ENCODE measurements around the gene SLC30A9. TPM values are rescaled to one million over a fixed set of nuclear protein-coding genes. Genes with fewer than 3 reads are reported as not detected.

Gene SLC30A9
- total and polyA plus RNA-seq, 2 experiments from 2014 or later, result 67.3 to 74.6 TPM

DNA sequence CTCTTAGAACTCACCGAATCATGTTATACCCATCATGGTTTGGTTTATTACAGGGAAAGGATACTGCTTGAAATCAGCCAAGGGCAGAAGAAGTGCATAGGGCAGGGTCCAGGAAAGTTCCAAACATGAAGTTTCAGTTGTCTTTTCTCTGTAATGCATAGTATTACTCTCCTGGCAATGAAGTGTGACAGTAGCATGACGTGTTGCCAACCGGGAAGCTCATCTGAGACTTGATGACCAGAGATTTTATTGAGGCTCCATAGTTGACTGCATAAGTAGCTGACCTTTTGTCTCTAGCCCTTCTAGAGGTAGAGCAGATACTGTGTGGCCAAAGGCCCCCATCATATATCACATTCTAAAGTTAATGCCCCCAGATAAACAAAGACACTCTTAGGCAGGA is 90.0 kb downstream of the SLC30A9 start:
- TF ChIP-seq ZNF331 (CRISPR knock-in tag; IDR thresholded peaks at IDR 0.05; ENCODE audit: low read depth) (no peak), EZH2 (IDR thresholded peaks at IDR 0.05; ENCODE audit: low read depth, unreplicated experiment) (no peak)
- TF ChIP-seq, protein P1, sequence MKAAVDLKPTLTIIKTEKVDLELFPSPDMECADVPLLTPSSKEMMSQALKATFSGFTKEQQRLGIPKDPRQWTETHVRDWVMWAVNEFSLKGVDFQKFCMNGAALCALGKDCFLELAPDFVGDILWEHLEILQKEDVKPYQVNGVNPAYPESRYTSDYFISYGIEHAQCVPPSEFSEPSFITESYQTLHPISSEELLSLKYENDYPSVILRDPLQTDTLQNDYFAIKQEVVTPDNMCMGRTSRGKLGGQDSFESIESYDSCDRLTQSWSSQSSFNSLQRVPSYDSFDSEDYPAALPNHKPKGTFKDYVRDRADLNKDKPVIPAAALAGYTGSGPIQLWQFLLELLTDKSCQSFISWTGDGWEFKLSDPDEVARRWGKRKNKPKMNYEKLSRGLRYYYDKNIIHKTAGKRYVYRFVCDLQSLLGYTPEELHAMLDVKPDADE (IDR thresholded peaks at IDR 0.05), result no peak
- no peaks in the 10 kb centered on the region for H3K4me1 Mint-ChIP-seq
- Histone ChIP-seq H4K20me1 (replicated peaks; ENCODE audit: insufficient read depth) (no peaks in the 10 kb centered on the region), H3K9me2 (ENCODE audit: insufficient read depth) (no peaks in the 10 kb centered on the region), H3K27ac (ENCODE audit: low read depth) (no peak overlapping the region), H3K4me1 (ENCODE audit: insufficient read depth) (no peaks in the 10 kb centered on the region), H2AFZ (no peak overlapping the region), H3K36me3 (ENCODE audit: insufficient read depth) (no peaks in the 10 kb centered on the region; the same call in 1 of the 2 replicates), H3K79me2 (replicated peaks; ENCODE audit: insufficient read depth) (no peaks in the 10 kb centered on the region), H3K4me2 (no peak overlapping the region), H3K4me3 (no peak overlapping the region), H3F3A (replicated peaks; ENCODE audit: low read depth) (no peaks in the 10 kb centered on the region), H3K27me3 (ENCODE audit: insufficient read depth) (no peaks in the 10 kb centered on the region)
- peaks cover 6% of the 10 kb centered on the region; the same call in 1 of the 3 replicates for H3K36me3 Mint-ChIP-seq (ENCODE audit: low read depth)
- no peak for ATAC-seq
- no peak overlapping the region for H3K4me3 Mint-ChIP-seq
- peaks cover 3% of the 10 kb centered on the region for H3K27me3 Mint-ChIP-seq (ENCODE audit: insufficient read depth, low read depth, poor library complexity)
- H3K27ac Mint-ChIP-seq, result no peak overlapping the region
- DNase-seq (ENCODE audit: low spot score), result no peak
- H3K9me3 Mint-ChIP-seq, result no peaks in the 10 kb centered on the region

DNA sequence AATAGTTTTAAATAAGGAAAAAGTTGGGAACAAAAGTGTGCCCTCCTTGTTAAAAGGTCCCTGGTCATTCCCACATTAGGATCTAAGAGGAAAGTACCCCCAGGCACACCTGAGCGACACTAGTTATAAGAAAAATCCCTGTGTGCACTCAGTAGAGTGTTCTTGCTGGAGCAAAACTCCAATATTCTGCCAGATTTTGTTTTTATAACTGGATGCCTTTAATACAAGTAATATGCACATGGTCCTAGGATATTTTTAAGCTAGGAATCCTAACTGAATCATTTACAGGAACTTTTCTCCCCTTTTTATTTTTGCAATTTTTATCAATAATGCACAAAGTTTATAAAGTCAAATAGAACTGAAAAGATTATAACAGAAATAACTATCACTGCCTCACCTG is 93.5 kb downstream of the SLC30A9 start:
- TF ChIP-seq, protein P2, sequence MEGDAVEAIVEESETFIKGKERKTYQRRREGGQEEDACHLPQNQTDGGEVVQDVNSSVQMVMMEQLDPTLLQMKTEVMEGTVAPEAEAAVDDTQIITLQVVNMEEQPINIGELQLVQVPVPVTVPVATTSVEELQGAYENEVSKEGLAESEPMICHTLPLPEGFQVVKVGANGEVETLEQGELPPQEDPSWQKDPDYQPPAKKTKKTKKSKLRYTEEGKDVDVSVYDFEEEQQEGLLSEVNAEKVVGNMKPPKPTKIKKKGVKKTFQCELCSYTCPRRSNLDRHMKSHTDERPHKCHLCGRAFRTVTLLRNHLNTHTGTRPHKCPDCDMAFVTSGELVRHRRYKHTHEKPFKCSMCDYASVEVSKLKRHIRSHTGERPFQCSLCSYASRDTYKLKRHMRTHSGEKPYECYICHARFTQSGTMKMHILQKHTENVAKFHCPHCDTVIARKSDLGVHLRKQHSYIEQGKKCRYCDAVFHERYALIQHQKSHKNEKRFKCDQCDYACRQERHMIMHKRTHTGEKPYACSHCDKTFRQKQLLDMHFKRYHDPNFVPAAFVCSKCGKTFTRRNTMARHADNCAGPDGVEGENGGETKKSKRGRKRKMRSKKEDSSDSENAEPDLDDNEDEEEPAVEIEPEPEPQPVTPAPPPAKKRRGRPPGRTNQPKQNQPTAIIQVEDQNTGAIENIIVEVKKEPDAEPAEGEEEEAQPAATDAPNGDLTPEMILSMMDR (conservative IDR thresholded peaks at IDR 0.05; ENCODE audit: low read depth in 2 of 2), result no peak
- TF ChIP-seq CREB1 (CRISPR knock-in tag; IDR thresholded peaks at IDR 0.05; ENCODE audit: low read depth) (no peak), STAT1 (IDR thresholded peaks at IDR 0.05; ENCODE audit: unreplicated experiment) (no peak), EZH2phosphoT487 (IDR thresholded peaks at IDR 0.05; ENCODE audit: unreplicated experiment) (no peak)
- H3K4me1 ChIP-seq (ENCODE audit: insufficient read depth), result no peaks in the 10 kb centered on the region
- H3K36me3 ChIP-seq (ENCODE audit: insufficient read depth), result no peaks in the 10 kb centered on the region; the same call in 1 of the 2 replicates
- no peak overlapping the region for H3K27ac ChIP-seq (ENCODE audit: low read depth)
- H4K20me1 ChIP-seq (replicated peaks; ENCODE audit: insufficient read depth), result no peaks in the 10 kb centered on the region
- DNase-seq (ENCODE audit: low spot score) (no peak), ATAC-seq (no peak)
- H3K36me3 Mint-ChIP-seq (ENCODE audit: low read depth), result peaks cover 9% of the 10 kb centered on the region; the same call in 2 of the 3 replicates
- H3K27me3 Mint-ChIP-seq (ENCODE audit: insufficient read depth, low read depth, poor library complexity), result peaks cover 2% of the 10 kb centered on the region
- no peaks in the 10 kb centered on the region for H3K4me1 Mint-ChIP-seq
- H3K4me2 ChIP-seq, result no peak overlapping the region
- H3K4me3 ChIP-seq, result no peak overlapping the region
- H3F3A ChIP-seq (replicated peaks; ENCODE audit: low read depth), result no peaks in the 10 kb centered on the region
- H3K27ac Mint-ChIP-seq, result no peak overlapping the region
- no peak overlapping the region for H2AFZ ChIP-seq
- no peaks in the 10 kb centered on the region for H3K9me3 Mint-ChIP-seq
- H3K79me2 ChIP-seq (replicated peaks; ENCODE audit: insufficient read depth), result no peaks in the 10 kb centered on the region
- no peaks in the 10 kb centered on the region for H3K9me2 ChIP-seq (ENCODE audit: insufficient read depth)
- no peak overlapping the region for H3K4me3 Mint-ChIP-seq
- H3K27me3 ChIP-seq (ENCODE audit: insufficient read depth), result no peaks in the 10 kb centered on the region

- peaks cover 2% of the 10 kb centered on the region for H3K27me3 Mint-ChIP-seq (ENCODE audit: insufficient read depth, low read depth, poor library complexity)
- Histone ChIP-seq H3K36me3 (ENCODE audit: insufficient read depth) (no peaks in the 10 kb centered on the region), H2AFZ (no peak overlapping the region), H3F3A (replicated peaks; ENCODE audit: low read depth) (no peaks in the 10 kb centered on the region), H3K4me2 (no peak overlapping the region), H3K79me2 (replicated peaks; ENCODE audit: insufficient read depth) (no peaks in the 10 kb centered on the region), H3K4me3 (no peak overlapping the region), H3K27ac (ENCODE audit: low read depth) (no peak overlapping the region), H3K27me3 (ENCODE audit: insufficient read depth) (no peaks in the 10 kb centered on the region), H3K4me1 (ENCODE audit: insufficient read depth) (no peaks in the 10 kb centered on the region), H4K20me1 (replicated peaks; ENCODE audit: insufficient read depth) (no peaks in the 10 kb centered on the region), H3K9me2 (ENCODE audit: insufficient read depth) (no peaks in the 10 kb centered on the region)
- H3K4me1 Mint-ChIP-seq, result no peaks in the 10 kb centered on the region
- no peaks in the 10 kb centered on the region; the same call in 2 of the 3 replicates for H3K9me3 Mint-ChIP-seq
- ATAC-seq, result no peak
- no peak overlapping the region for H3K27ac Mint-ChIP-seq
- peaks cover 13% of the 10 kb centered on the region; the same call in 2 of the 3 replicates for H3K36me3 Mint-ChIP-seq (ENCODE audit: low read depth)
- DNase-seq (ENCODE audit: low spot score), result no peak
- no peak overlapping the region for H3K4me3 Mint-ChIP-seq
- no peak for TF ChIP-seq STAT1 (IDR thresholded peaks at IDR 0.05; ENCODE audit: unreplicated experiment)
- TF ChIP-seq, protein P3, sequence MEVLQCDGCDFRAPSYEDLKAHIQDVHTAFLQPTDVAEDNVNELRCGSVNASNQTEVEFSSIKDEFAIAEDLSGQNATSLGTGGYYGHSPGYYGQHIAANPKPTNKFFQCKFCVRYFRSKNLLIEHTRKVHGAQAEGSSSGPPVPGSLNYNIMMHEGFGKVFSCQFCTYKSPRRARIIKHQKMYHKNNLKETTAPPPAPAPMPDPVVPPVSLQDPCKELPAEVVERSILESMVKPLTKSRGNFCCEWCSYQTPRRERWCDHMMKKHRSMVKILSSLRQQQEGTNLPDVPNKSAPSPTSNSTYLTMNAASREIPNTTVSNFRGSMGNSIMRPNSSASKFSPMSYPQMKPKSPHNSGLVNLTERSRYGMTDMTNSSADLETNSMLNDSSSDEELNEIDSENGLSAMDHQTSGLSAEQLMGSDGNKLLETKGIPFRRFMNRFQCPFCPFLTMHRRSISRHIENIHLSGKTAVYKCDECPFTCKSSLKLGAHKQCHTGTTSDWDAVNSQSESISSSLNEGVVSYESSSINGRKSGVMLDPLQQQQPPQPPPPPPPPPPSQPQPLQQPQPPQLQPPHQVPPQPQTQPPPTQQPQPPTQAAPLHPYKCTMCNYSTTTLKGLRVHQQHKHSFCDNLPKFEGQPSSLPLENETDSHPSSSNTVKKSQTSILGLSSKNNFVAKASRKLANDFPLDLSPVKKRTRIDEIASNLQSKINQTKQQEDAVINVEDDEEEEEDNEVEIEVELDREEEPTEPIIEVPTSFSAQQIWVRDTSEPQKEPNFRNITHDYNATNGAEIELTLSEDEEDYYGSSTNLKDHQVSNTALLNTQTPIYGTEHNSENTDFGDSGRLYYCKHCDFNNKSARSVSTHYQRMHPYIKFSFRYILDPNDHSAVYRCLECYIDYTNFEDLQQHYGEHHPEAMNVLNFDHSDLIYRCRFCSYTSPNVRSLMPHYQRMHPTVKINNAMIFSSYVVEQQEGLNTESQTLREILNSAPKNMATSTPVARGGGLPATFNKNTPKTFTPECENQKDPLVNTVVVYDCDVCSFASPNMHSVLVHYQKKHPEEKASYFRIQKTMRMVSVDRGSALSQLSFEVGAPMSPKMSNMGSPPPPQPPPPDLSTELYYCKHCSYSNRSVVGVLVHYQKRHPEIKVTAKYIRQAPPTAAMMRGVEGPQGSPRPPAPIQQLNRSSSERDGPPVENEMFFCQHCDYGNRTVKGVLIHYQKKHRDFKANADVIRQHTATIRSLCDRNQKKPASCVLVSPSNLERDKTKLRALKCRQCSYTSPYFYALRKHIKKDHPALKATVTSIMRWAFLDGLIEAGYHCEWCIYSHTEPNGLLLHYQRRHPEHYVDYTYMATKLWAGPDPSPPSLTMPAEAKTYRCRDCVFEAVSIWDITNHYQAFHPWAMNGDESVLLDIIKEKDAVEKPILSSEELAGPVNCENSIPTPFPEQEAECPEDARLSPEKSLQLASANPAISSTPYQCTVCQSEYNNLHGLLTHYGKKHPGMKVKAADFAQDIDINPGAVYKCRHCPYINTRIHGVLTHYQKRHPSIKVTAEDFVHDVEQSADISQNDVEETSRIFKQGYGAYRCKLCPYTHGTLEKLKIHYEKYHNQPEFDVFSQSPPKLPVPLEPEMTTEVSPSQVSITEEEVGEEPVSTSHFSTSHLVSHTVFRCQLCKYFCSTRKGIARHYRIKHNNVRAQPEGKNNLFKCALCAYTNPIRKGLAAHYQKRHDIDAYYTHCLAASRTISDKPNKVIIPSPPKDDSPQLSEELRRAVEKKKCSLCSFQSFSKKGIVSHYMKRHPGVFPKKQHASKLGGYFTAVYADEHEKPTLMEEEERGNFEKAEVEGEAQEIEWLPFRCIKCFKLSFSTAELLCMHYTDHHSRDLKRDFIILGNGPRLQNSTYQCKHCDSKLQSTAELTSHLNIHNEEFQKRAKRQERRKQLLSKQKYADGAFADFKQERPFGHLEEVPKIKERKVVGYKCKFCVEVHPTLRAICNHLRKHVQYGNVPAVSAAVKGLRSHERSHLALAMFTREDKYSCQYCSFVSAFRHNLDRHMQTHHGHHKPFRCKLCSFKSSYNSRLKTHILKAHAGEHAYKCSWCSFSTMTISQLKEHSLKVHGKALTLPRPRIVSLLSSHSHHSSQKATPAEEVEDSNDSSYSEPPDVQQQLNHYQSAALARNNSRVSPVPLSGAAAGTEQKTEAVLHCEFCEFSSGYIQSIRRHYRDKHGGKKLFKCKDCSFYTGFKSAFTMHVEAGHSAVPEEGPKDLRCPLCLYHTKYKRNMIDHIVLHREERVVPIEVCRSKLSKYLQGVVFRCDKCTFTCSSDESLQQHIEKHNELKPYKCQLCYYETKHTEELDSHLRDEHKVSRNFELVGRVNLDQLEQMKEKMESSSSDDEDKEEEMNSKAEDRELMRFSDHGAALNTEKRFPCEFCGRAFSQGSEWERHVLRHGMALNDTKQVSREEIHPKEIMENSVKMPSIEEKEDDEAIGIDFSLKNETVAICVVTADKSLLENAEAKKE (CRISPR knock-in tag; IDR thresholded peaks at IDR 0.05), result no peak
Measured at GRCh38 chr4:42088386-42088785, 98.1 kb downstream of the SLC30A9 start.

Data from GM23338 (cell line).